NCI-H510A treated with DMSO at 0.1 percent for 48 hours (cell line): ENCODE data around the gene DBNDD2.

Source experiments
- DNase-seq: peaks from one replicate; lab custom pipeline; 2025; lab: John Stamatoyannopoulos, UW

Gene DBNDD2

GRCh38 chr20:45449528-45449927, 41.4 kb downstream of the DBNDD2 start:
- DNase-seq, result no peak

GRCh38 chr20:45450097-45450818, 42.2 kb downstream of the DBNDD2 start:
- DNase-seq, result peak; percentile 39

GRCh38 chr20:45452238-45452637, 44.1 kb downstream of the DBNDD2 start:
- no peak for DNase-seq

GRCh38 chr20:45452772-45453691, 44.9 kb downstream of the DBNDD2 start:
- no peak for DNase-seq

GRCh38 chr20:45456632-45457031, 48.5 kb downstream of the DBNDD2 start:
- DNase-seq, result peak; percentile 34

- no peak for DNase-seq
These were observed 51.5 kb downstream of the DBNDD2 start for GRCh38 chr20:45459606-45460005.
